Fibroblast of lung (primary cell): Measurements from ENCODE around the gene TLL1.

ENCODE experiments used
- EZH2 ChIP-seq: IDR thresholded peaks from 2 replicates; pipeline ENCODE4 v1.5.1; 2012; ENCODE audit warnings: low read length, control low read depth, mild to moderate bottlenecking; ENCODE audit errors: missing control alignments
- TF ChIP-seq, protein P1 (sequence below), 2 donors: IDR thresholded peaks in 1 of 2; conservative IDR thresholded peaks in 1 of 2; 1 replicate in 1 of 2; 2 replicates in 1 of 2; pipeline ENCODE4 v1.5.1; 2011 to 2012; ENCODE audit warnings: low read length in 2 of 2, control low read depth in 1 of 2, inconsistent platforms in 1 of 2, low read depth in 1 of 2, mild to moderate bottlenecking in 1 of 2

DNA sequence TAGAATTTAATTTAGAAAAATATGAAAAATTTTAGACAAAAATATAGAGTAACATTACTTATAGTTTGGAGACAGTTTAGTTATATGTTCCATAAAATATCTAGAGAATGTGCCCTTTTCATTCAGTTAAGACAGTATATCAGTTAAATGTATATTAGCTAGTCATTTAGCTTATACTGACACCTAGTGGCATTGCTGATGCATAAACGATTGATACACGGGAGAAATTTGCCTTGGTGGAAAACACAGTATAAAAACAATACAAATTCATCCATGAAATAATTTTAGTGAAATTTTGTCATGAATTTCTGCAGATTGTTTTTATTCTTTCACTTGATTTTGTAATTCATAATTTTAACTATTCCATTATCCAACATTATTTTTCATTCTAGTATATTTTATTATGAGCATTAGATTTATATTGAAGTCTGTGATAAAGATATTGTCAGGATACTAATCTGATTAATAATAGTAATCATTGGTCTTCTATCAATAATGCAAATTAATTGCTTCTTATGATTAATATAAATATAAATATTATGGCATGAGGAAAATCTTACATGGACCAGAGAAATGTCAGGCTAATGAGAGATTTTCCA lies 219.0 kb downstream of the TLL1 start:
- TF ChIP-seq, protein P1, sequence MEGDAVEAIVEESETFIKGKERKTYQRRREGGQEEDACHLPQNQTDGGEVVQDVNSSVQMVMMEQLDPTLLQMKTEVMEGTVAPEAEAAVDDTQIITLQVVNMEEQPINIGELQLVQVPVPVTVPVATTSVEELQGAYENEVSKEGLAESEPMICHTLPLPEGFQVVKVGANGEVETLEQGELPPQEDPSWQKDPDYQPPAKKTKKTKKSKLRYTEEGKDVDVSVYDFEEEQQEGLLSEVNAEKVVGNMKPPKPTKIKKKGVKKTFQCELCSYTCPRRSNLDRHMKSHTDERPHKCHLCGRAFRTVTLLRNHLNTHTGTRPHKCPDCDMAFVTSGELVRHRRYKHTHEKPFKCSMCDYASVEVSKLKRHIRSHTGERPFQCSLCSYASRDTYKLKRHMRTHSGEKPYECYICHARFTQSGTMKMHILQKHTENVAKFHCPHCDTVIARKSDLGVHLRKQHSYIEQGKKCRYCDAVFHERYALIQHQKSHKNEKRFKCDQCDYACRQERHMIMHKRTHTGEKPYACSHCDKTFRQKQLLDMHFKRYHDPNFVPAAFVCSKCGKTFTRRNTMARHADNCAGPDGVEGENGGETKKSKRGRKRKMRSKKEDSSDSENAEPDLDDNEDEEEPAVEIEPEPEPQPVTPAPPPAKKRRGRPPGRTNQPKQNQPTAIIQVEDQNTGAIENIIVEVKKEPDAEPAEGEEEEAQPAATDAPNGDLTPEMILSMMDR (conservative IDR thresholded peaks at IDR 0.05 in 1 of 2, IDR thresholded peaks at IDR 0.05 in 1 of 2; ENCODE audit: low read depth in 1 of 2, low read length in 2 of 2) = peak; percentile 58 to 69
- TF ChIP-seq EZH2 = no peak
